ENCODE data around the gene BANF1.
"Not testable (repeated sequence)": the region's sequence is repeated elsewhere in the genome, so short reads cannot be mapped to it uniquely, and the experiment has no call there.

Gene BANF1

GRCh38 chr11:66011785-66012303 is 9.5 kb downstream of the BANF1 start, which contains the start of gene CST6:
Gene CST6 (plus strand): TSS chr11:66012008. CDS start chr11:66012045, 37 bp downstream.
- DNase-seq = no peak

DNA sequence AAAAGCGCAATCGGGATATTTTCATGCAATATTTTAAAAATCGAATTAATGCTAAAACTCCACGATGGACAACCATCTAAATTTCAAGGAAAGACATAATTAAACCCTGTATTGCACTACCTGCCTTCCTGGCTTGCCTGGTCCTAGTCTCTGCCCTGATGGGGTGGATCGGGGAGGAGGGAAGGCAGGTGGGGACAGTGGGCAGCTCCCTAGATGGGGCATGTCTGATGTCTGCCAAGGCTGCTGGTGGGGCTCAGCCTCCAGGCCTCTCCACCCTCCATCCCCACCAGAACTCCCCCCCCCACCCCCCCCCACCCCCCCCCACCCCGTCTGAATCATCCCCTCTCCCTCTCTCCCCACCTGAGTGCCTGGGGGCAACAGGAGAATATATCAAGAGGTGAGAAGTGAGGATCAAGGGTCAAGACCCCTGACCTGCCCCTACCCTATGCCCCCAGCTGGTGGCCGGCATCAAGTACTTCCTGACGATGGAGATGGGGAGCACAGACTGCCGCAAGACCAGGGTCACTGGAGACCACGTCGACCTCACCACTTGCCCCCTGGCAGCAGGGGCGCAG is 10.2 kb downstream of the BANF1 start:
- no peak for DNase-seq

DNA sequence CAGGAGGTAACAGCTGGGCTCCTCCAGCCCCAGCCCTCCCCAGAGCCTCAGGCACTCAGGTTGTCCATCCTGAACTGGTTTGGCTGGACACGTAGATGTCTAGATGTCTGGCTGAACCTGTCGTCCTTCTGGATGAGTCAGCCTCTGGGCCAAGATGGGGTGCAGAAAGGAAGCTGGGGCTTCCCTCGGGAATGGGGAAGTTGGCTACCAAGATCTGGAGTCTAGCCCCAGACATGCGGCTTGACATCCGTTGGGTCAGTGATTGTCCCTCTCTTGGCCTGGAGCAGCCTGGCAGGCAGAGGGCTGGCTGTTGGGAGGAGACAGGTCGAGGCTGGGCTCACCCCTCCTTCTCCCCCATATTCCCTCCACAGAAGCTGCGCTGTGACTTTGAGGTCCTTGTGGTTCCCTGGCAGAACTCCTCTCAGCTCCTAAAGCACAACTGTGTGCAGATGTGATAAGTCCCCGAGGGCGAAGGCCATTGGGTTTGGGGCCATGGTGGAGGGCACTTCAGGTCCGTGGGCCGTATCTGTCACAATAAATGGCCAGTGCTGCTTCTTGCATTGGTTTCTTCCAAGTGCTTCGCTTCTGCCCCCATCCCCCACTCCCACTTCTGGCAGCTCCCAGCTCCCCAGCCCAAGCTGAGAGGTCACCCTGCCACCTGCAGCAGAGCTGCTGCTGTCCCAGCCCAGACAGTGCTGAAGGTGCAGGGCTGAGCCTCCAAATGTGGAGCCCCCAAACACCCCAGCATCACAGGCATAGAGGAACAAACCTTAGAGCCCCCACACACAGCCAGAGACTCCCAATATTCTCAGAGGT is 10.9 kb downstream of the BANF1 start:
- no peak for DNase-seq

DNA sequence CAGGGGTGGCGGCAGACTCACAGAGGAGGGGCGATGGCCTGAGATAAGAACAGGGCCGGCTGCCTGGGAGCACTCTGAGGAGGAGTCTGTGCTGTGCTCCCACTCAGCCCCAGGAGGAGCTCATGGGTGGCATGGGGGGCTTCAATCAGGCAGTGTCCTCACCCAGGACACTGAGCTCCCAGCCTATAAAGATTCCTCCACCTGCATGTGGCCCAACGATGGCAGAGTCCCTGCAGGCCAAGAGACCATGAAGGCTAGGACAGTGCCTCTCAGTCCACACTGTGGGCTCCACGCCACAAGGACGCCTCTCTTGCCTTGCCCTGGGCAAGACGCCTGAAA is 11.4 kb downstream of the BANF1 start:
- no peak for DNase-seq

DNA sequence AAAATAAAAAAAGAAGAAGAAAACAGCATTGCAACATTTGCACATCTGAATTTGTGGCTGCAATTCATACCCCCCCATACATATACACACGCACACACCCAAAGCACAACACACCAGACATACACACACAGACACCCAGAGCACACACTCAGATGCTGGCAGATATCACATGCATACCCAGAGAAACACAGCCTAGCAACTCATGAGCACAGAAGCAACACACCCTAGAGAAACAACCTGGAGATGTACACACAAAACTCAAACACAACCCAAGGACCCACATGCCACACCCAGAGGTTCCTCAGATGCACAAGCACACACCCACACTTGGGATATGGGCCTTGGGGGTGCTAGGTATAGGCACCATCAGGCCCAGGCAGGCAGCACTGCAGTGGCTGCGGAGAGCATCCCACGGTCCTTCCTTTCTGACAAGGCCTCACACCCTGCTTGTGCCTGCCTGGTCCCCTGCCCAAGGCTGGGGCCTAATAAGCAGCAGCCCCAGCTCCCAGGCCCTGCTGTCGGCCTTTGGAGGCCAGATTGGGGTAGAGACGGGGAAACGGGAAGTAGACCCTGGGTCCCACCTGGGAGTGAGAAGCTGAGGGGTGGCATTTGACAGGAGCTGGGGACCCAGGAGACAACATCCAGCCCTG is 12.6 kb downstream of the BANF1 start:
- DNase-seq = no peak

- peak; percentile 26 for DNase-seq
Measured at GRCh38 chr11:66015454-66015881, 13.2 kb downstream of the BANF1 start.

GRCh38 chr11:66015936-66016792 is 13.9 kb downstream of the BANF1 start:
- no peak for DNase-seq

DNA sequence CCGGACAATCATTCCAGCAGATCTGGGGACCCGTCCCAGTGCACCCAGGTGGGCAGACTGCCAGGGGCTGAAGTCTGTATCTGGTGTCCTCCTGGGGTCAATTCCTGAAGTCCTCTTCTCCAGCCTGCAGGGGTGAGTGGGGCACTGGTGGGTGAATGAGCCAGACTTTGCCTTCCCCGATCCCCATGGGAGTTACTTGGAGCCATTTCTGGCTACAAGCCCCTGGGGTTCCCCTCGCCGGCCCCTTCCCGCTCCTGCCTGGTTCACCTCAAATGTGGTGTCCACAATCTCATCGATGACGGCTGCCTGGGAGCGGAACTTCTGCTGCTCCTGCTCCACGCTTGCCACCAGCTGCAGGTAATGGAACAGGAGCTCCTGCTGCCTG is 14.5 kb downstream of the BANF1 start:
- DNase-seq = no peak

DNA sequence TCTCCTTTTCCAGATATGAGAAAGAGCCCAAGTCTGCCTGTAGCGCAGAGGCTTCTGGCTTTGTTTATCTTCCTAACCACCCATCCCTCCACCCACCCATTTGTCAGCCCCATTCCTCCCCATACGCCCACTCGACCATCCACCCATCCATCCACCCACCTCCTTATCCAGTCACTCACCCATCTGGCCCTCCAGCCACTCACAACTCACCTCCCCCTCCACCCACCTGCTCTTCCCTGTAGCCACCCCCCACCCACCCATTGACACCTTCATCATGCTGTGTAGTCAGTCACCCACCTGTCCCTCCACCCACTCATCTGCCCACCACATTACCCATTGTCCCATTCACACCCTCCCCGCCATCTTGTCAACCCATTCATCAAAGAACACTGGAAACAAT is 15.0 kb downstream of the BANF1 start:
- no peak for DNase-seq

DNA sequence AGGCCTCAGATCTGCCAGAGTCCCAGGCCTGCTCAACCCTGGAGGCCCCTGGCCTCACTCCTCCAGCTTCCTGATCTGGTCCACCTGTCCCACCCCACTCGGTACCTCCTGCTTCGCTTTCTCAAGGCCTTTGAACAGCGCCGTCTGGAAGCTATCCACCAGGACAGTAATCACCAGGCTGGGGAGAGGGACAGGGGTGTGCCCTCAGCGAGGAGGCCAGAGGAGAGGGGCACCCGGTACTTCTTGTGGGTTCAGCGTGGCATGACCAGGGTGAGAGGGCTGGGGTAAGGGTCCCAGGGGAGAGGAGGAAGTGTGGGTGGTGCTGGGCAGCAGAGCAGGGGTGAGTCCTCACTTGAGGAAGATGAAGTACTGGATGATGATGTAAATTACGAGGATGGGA is 17.9 kb downstream of the BANF1 start:
- no peak for DNase-seq

DNA sequence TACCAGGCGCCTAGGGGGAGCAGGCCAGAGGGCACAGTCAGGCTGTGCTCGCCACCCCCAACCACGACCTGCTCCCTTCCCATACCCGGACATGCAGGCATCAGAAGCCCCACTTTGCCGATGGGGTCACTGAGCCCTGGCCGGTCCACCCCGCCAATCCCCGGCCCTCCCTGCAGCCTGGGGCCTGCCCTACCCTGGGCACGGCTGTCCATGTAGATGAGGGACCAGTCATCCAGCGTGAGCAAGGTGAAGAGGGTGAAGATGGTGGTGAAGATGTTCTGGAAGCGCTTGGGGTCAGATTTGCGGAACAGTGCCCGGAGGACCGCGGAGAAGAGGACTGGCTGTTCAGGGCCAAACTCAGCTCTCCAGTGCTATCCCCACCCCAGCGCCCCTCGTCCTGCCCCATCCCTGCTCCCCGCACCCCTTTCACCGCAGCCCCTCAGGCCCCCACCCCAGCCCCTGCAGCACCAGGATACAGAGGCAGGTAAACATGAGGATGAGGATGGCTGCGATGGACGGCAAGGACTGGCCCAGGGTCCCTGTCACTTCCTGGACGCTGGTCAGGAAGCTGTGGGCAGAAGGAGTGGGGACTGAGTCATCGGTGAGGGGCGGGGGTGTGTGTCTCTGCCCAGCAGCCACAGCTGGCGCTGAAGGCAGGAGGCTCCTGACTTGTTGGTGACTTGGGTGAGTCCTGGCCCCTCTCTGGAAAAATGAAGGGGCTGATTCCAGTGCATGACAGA is 18.5 kb downstream of the BANF1 start:
- DNase-seq = peak; percentile 46

DNA sequence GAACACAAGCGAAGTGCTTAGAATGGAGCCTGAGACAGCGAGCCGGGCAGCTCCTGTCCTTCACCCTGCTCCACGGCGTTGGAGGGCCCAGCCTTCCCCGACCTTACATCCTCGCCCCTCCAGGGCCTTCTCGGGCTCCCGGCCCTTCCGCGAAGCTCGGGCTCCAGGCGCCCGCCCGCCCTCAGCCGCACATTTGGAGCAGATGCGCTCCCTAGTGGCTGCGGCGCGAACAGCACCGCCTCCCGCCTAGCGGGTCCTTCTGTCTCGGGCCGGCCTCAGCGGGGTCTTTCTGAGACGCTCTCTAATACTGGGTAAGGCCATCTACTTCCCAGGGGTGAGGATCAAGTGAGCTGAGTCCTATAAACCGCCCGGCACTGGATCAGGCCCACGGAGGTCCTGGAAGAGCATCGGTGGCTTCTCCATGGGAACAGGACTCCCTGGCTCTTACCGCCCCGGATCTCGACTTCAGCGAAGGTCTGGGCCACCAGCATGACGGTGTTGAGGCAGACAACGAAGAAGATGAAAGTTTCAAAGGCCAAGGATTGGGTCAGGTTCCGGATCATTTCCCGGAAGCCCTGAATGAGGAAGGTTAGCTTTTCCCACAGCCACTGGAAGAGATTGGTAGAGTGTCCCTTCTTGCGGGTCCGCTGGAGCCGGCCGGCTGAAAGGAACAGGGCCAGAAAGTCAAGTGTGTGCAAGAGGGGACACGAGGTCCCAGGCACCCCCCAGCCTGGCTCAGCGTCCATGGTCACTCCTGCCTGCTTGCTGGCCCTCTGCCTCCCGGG is 20.3 kb downstream of the BANF1 start:
- DNase-seq = peak; percentile 53

GRCh38 chr11:66023186-66023440 is 20.8 kb downstream of the BANF1 start:
- not testable (repeated sequence) for DNase-seq

DNA sequence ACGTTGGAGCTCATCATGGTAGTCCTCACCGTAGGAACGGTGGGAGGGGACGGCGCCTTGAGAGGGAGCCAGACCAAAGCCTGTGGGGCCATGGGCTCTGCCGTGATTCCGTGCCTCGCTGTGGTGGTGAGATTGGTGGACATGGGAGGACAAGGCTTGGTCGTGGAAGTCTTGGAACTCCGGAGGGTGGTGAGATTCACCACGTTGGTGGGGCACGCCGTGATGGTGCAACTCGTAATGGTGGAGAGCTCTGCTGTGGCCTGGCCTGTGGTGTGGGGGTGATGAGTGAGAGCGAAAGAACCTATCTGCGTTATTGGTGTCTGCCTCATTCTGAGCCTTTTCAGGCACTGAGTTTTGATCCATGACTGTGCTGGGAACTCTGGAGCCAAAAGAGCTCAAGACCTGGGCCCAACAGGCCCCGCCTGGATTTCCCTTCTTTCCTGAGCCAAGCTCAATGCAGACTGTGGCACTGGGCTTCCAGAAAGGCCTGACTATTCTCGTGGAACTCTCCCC is 23.8 kb downstream of the BANF1 start, which contains the start of gene CATSPER1:
TSS of gene CATSPER1 (minus strand) at position 463 of the 513 bp plus-strand sequence. CDS start at position 363, 100 bp downstream.
- no peak for DNase-seq

GRCh38 chr11:66032957-66033735 is 30.8 kb downstream of the BANF1 start:
- no peak for DNase-seq

GRCh38 chr11:66035653-66036333 is 33.5 kb downstream of the BANF1 start:
- DNase-seq = no peak

GRCh38 chr11:66036334-66036710 is 34.0 kb downstream of the BANF1 start:
- no peak for DNase-seq

GRCh38 chr11:66037327-66037726 is 35.0 kb downstream of the BANF1 start:
- DNase-seq = no peak

GRCh38 chr11:66039765-66040164 is 37.5 kb downstream of the BANF1 start:
- DNase-seq = no peak
